BJ (cell line): ENCODE results near the gene STRIP1. TPM values are rescaled to one million over a fixed set of nuclear protein-coding genes. Genes with fewer than 3 reads are reported as not detected.
A peak's percentile ranks its signal among the peaks of the same experiment; 100 is the strongest.

Source experiments
- CTCF ChIA-PET: fragments of 350-600 bp; formaldehyde crosslinking; extraction: SDS; loops from one replicate; lab custom pipeline; 2021; ENCODE audit warnings: antibody characterized with exemption, inconsistent platforms; lab: Yijun Ruan, JAX
- POLR2A ChIA-PET: fragments of 300-600 bp; sonication (Branson Sonifier 250); formaldehyde crosslinking; extraction: SDS; loops from one replicate; lab custom pipeline; 2021; ENCODE audit warnings: antibody characterized with exemption; lab: Charles Lee
- DNase-seq: peaks from one replicate; pipeline ENCODE4 v3.0.0-alpha.2; 2011; ENCODE audit warnings: low read depth
- H3K27me3 ChIP-seq: 2 replicates; pipeline ENCODE4 v1.6.0; 2011; ENCODE audit warnings: low read length; ENCODE audit not compliant: control insufficient read depth, insufficient read depth
- H3K36me3 ChIP-seq: 2 replicates; pipeline ENCODE4 v1.5.1; 2011; ENCODE audit warnings: low read length; ENCODE audit not compliant: control insufficient read depth, insufficient read depth
- H3K4me3 ChIP-seq: 2 replicates; pipeline ENCODE4 v1.5.1; 2011; ENCODE audit warnings: low read depth, mild to moderate bottlenecking, control low read depth, low read length
- CTCF ChIP-seq: IDR thresholded peaks from 2 replicates; pipeline ENCODE4 v1.5.1; 2011; ENCODE audit warnings: low read depth, mild to moderate bottlenecking, control low read depth, inconsistent platforms, low read length, moderate library complexity; ENCODE audit not compliant: insufficient read depth
- polyA plus RNA-seq: library from polyadenylated mRNA; depleted of rRNA; stranded (reverse); fragments of >200 nt; gene quantifications from 2 replicates; pipeline ENCODE4 v1.2.3, GENCODE V29; 2011

The STRIP1 gene
- polyA plus RNA-seq, 1 experiment: 46.2 TPM

GRCh38 chr1:110082477-110082876 is 48.1 kb downstream of the STRIP1 start:
- ChIA-PET CTCF (interaction anchor here (0.6 to 16.1 kb wide), 12 partner anchors 10 to 828 kb away, joined by 3 to 246 read pairs (median 6); partner anchors contain the start of gene ALX3), POLR2A (no interaction called here)
- DNase-seq: no peak
- TF ChIP-seq CTCF: no peak
- H3K27me3 ChIP-seq: peaks cover 2% of the 10 kb centered on the region; the same call in 1 of the 2 replicates
- peak overlapping the region; percentile 40 for H3K4me3 ChIP-seq
- H3K36me3 ChIP-seq: no peaks in the 10 kb centered on the region

- no peak for TF ChIP-seq CTCF
- peak overlapping the region; percentile 40 for H3K4me3 ChIP-seq
- no peaks in the 10 kb centered on the region for H3K36me3 ChIP-seq
- ChIA-PET CTCF (interaction anchor here (0.8 to 16.1 kb wide), 7 partner anchors 9 to 34 kb away, joined by 3 to 246 read pairs (median 7); partner anchors contain the start of gene ALX3), POLR2A (no interaction called here)
- no peak for DNase-seq
- peaks cover 2% of the 10 kb centered on the region; the same call in 1 of the 2 replicates for H3K27me3 ChIP-seq
These were observed 48.8 kb downstream of the STRIP1 start for GRCh38 chr1:110083061-110083865.

GRCh38 chr1:110083866-110084226 is 49.4 kb downstream of the STRIP1 start:
- TF ChIP-seq CTCF: no peak
- POLR2A ChIA-PET: no interaction called here
- no peak for DNase-seq
- peak overlapping the region; percentile 40 for H3K4me3 ChIP-seq
- H3K36me3 ChIP-seq: no peaks in the 10 kb centered on the region; the same call in 1 of the 2 replicates
- H3K27me3 ChIP-seq: peaks cover 2% of the 10 kb centered on the region
- CTCF ChIA-PET: interaction anchor here (0.8 to 16.1 kb wide), 3 partner anchors 8 to 25 kb away, joined by 3 to 246 read pairs (median 17); no protein-coding TSS in a partner anchor

GRCh38 chr1:110084227-110085078 is 50.0 kb downstream of the STRIP1 start:
- Histone ChIP-seq H3K4me3 (peak overlapping the region; percentile 40), H3K27me3 (peaks cover 2% of the 10 kb centered on the region), H3K36me3 (no peaks in the 10 kb centered on the region; the same call in 1 of the 2 replicates)
- ChIA-PET POLR2A (interaction anchor here (0.5 kb wide), 1 partner anchor 50 kb away, joined by 3 read pairs; the partner anchor contains the start of gene STRIP1), CTCF (interaction anchor here (0.8 to 16.1 kb wide), 3 partner anchors 8 to 25 kb away, joined by 3 to 246 read pairs (median 17); no protein-coding TSS in a partner anchor)
- no peak for DNase-seq
- no peak for TF ChIP-seq CTCF
